ENCODE results near the gene NBEA.

DNA sequence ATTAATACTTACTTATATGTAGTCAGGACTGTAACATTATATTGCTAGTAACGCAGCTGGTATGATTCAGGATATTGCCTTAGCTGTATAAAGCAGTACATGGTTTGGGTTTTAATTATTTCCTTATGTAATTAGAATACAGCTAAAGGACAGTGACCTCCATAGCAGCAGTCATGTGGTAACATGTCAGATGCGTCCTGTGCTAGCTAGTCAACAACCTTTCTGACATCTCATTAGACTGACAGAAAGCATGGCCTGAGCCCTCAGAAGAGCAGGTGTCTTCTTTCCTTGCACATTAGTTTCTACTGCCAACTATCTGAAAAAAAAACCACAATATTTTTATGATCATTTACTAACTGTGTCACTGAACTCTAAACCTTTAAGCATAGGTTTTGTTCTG is 412.2 kb downstream of the NBEA start:
- TF ChIP-seq POLR2AphosphoS5 (IDR thresholded peaks at IDR 0.05) = no peak
- no peak for TF ChIP-seq CTCF (IDR thresholded peaks at IDR 0.05)
- TF ChIP-seq POLR2A (IDR thresholded peaks at IDR 0.05) = no peak

Measured in breast epithelium (tissue), 3 donors.